Ectodermal cell (in vitro differentiated cells): Measurements from ENCODE around the gene STYK1.

Experiments
- H3K27ac ChIP-seq: 2 replicates; pipeline ENCODE4 v1.7.0; 2013; ENCODE audit warnings: mild to moderate bottlenecking, low read depth, low read length; ENCODE audit not compliant: insufficient read depth, poor library complexity, severe bottlenecking
- H3K27me3 ChIP-seq: 2 replicates; pipeline ENCODE4 v1.7.0; 2013; ENCODE audit warnings: mild to moderate bottlenecking, low read length; ENCODE audit not compliant: insufficient read depth, control insufficient read depth, poor library complexity, severe bottlenecking
- H3K36me3 ChIP-seq: one replicate; pipeline ENCODE4 v1.7.0; 2013; ENCODE audit warnings: low read length; ENCODE audit not compliant: control insufficient read depth, insufficient read depth
- H3K4me1 ChIP-seq: one replicate; pipeline ENCODE4 v1.7.0; 2013; ENCODE audit warnings: low read length; ENCODE audit not compliant: control insufficient read depth, insufficient read depth
- H3K4me3 ChIP-seq: 2 replicates; pipeline ENCODE4 v1.7.0; 2013; ENCODE audit warnings: low read depth, low read length, control low read depth; ENCODE audit not compliant: insufficient read depth
- H3K9me3 ChIP-seq: 2 replicates; pipeline ENCODE4 v1.7.0; 2013; ENCODE audit warnings: mild to moderate bottlenecking, low read length, moderate library complexity; ENCODE audit not compliant: control insufficient read depth
- WGBS, 2 experiments: methylation state at CpG; one replicate each; pipeline ENCODE4 v1.1.7; 2013; ENCODE audit warnings: missing lambda C conversion rate in 2 of 2; 5-methylcytosine and 5-hydroxymethylcytosine counted together

Gene STYK1

GRCh38 chr12:10716704-10717315, 43.0 kb upstream of the STYK1 start:
- Histone ChIP-seq H3K27me3 (no peaks in the 10 kb centered on the region), H3K36me3 (peaks cover 10% of the 10 kb centered on the region), H3K9me3 (no peaks in the 10 kb centered on the region), H3K4me1 (peaks cover 22% of the 10 kb centered on the region), H3K4me3 (no peak overlapping the region), H3K27ac (no peak overlapping the region)
- WGBS, 2 experiments: 55 to 58% methylated on average over 6 of the region's 6 CpGs

- Histone ChIP-seq H3K27ac (no peak overlapping the region), H3K4me3 (no peak overlapping the region), H3K36me3 (peaks cover 11% of the 10 kb centered on the region), H3K9me3 (no peaks in the 10 kb centered on the region), H3K27me3 (no peaks in the 10 kb centered on the region), H3K4me1 (peaks cover 17% of the 10 kb centered on the region)
- 85 to 89% methylated on average over 2 of the region's 4 CpGs for WGBS, 2 experiments
Observed at GRCh38 chr12:10716277-10716676, 42.4 kb upstream of the STYK1 start.

DNA sequence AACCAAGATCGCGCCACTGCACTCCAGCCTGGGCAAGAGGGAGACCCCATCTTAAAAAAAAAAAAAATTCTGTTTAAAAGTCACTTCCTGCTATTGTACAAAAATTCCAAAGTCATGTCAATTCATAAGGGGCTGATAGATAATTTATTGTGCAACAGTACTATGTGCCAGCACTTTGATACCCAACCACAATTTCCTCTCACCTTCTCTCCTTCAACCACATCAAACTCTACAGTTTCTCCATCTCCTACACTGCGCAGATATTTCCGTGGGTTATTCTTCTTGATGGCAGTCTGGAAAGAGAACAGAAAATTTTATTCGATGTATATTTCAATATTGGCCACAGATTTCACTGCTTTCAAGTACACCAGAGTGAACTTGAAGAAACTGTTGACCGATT, 41.6 kb upstream of the STYK1 start:
- Histone ChIP-seq H3K36me3 (peaks cover 11% of the 10 kb centered on the region), H3K9me3 (no peaks in the 10 kb centered on the region), H3K27me3 (no peaks in the 10 kb centered on the region), H3K4me1 (peaks cover 11% of the 10 kb centered on the region), H3K4me3 (no peak overlapping the region), H3K27ac (no peak overlapping the region)
- WGBS, 2 experiments: 92 to 99% methylated on average over 6 of the region's 6 CpGs

DNA sequence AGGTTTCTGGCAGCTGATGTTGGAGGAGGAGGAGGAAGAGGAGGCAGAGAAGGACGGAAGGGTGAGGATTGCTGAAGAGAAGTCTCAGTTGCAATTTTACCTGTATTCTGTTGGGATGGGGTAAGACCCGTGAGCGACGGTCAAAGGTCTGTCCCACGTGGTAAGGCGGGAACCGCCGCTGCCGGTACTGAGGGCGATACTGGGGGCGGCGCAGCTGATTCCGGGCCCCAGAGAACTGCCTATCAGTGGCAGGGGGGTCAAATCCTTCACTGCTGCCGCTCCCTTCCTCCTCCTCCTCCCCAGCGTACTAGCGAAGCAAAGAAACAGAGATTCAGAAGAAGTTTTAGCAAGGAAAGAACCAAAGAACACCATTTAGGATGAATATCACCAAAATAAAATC, 36.0 kb upstream of the STYK1 start:
- H3K27me3 ChIP-seq: no peaks in the 10 kb centered on the region
- H3K4me1 ChIP-seq: no peaks in the 10 kb centered on the region
- H3K36me3 ChIP-seq: peaks cover 11% of the 10 kb centered on the region
- H3K9me3 ChIP-seq: no peaks in the 10 kb centered on the region
- no peak overlapping the region for H3K27ac ChIP-seq
- 94 to 95% methylated on average over 16 of the region's 16 CpGs for WGBS, 2 experiments
- no peak overlapping the region for H3K4me3 ChIP-seq

DNA sequence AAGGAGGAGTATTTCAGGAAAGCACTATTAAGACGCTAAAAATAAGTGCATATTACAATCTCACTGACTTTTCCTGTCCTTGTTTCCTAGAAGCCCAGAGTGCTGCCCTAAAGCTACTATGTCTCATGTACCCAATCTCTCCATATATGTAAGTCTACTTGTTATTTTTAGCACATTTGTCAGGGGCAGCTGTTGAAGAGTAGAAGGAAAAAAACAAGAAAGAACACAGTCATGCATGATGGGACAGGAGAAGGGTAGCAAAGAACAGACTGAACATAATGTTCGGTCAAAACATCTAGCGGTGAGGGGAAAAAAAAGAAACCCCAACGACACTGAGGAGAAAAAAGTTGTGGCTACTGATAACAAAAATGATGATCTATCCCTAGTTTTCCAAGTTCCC, 35.0 kb upstream of the STYK1 start:
- Histone ChIP-seq H3K9me3 (no peaks in the 10 kb centered on the region), H3K27me3 (no peaks in the 10 kb centered on the region), H3K27ac (no peak overlapping the region), H3K4me1 (no peaks in the 10 kb centered on the region), H3K36me3 (peaks cover 11% of the 10 kb centered on the region), H3K4me3 (no peak overlapping the region)
- WGBS, 2 experiments: 96 to 98% methylated on average over 4 of the region's 4 CpGs

DNA sequence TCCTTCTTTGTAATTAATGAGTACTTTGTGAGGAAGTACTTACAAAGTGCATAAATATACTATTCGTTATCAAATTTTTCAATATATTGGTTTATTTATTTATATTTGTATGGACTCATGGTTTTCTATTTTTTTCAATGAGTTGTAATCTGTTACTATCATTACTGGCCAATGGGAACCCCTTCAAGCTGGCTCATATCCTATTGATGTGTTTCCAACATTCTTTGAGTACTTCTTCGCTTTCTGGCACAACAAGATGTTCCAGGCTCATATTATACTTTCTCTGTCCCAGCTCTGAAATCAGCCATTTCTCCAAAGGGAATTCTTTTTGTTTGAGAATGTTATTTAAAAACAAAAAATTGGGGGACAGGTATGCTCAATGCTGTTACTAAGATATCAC, 31.8 kb upstream of the STYK1 start:
- WGBS, 2 experiments: 97 to 100% methylated on average over 1 of the region's 2 CpGs
- Histone ChIP-seq H3K36me3 (peaks cover 11% of the 10 kb centered on the region), H3K9me3 (no peaks in the 10 kb centered on the region)

DNA sequence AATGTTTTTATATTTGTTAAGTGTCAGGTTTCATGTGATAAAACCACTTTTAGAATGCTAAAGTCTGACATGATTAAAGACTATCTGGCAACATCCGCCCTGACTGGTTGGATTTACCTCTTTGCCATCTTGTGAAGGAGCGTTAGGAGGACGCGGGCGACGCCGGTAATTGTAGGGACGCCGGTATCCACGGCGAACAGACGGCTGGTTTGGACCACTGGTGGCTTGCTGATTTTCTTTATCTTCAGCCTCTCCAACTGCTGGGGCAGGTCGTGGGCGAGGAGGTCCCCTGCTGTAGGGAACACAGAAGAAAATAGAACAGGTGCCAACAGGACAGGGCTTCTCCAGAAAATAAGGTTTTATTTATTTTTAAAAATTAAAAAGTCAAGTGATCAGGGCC, 28.0 kb upstream of the STYK1 start:
- H3K27ac ChIP-seq: no peak overlapping the region
- no peaks in the 10 kb centered on the region for H3K27me3 ChIP-seq
- H3K9me3 ChIP-seq: no peaks in the 10 kb centered on the region
- 96 to 98% methylated on average over 14 of the region's 14 CpGs for WGBS, 2 experiments
- no peaks in the 10 kb centered on the region for H3K4me1 ChIP-seq
- H3K4me3 ChIP-seq: no peak overlapping the region
- H3K36me3 ChIP-seq: peaks cover 12% of the 10 kb centered on the region

More for the DNA sequence above, 31.8 kb upstream of the STYK1 start:
- H3K4me1 ChIP-seq: no peaks in the 10 kb centered on the region
- no peak overlapping the region for H3K4me3 ChIP-seq
- H3K27ac ChIP-seq: no peak overlapping the region
- no peaks in the 10 kb centered on the region for H3K27me3 ChIP-seq

GRCh38 chr12:10701131-10701681, 27.4 kb upstream of the STYK1 start:
- H3K36me3 ChIP-seq: peaks cover 12% of the 10 kb centered on the region
- 91 to 97% methylated on average over 3 of the region's 3 CpGs for WGBS, 2 experiments
- no peaks in the 10 kb centered on the region for H3K4me1 ChIP-seq

DNA sequence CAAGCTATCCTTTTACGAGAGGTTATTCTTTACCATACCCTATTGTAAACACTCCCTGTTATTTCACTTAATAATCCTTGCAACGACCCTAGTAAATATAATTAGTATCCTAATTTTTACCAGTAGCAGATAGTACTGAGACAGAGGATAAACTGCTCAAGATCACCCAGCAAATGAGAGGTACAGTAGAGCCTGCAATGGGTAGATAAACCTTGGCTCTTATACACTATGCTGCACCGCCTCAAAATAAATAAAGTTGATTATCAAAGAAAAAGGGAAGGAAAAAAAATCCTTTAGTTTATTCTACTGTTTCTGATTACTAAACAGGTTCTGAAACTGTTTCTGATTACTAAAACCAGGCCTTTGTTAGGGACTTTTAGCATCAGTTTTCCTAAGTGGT, 26.7 kb upstream of the STYK1 start:
- Histone ChIP-seq H3K4me3 (no peak overlapping the region), H3K36me3 (peaks cover 12% of the 10 kb centered on the region), H3K27ac (no peak overlapping the region), H3K27me3 (no peaks in the 10 kb centered on the region), H3K9me3 (no peaks in the 10 kb centered on the region), H3K4me1 (no peaks in the 10 kb centered on the region)
- 92 to 95% methylated on average over 2 to 3 of the region's 3 CpGs for WGBS, 2 experiments

More at GRCh38 chr12:10701131-10701681, 27.4 kb upstream of the STYK1 start:
- Histone ChIP-seq H3K27ac (no peak overlapping the region), H3K27me3 (no peaks in the 10 kb centered on the region), H3K9me3 (no peaks in the 10 kb centered on the region), H3K4me3 (no peak overlapping the region)

DNA sequence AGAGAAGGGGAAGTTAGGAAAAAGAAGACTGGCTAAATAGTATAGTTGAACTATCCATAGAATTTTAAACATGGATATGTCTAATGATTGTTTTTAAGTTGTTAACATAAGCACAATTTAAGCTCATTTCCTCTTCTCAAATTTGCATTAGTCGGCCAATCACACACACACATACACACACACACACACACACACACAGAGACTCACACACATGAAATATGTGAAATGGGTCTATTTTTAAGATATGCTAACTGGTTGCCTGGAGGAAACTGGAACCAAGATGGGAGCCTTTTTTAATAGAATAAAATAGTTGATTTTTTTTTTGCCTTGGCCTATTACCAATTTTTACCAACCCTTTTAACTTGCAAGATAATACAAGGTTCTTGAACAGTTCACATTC, 24.0 kb upstream of the STYK1 start:
- H3K4me3 ChIP-seq: no peak overlapping the region
- H3K27me3 ChIP-seq: no peaks in the 10 kb centered on the region
- WGBS, 2 experiments: no CpG with 5 or more reads among the region's 1 CpG
- H3K36me3 ChIP-seq: peaks cover 12% of the 10 kb centered on the region
- no peak overlapping the region for H3K27ac ChIP-seq
- H3K9me3 ChIP-seq: no peaks in the 10 kb centered on the region
- no peaks in the 10 kb centered on the region for H3K4me1 ChIP-seq
